Effector memory CD4-positive, alpha-beta T cell (primary cell): ENCODE results near the gene SOCS6.
"Not testable (repeated sequence)": the region's sequence is repeated elsewhere in the genome, so short reads cannot be mapped to it uniquely, and the experiment has no call there.

Source experiments
- DNase-seq, 3 donors: peaks; one replicate each; pipeline ENCODE4 v3.0.0-alpha.2; 2020
- H3K27ac ChIP-seq: 2 replicates; pipeline ENCODE4 v1.7.0; 2013; ENCODE audit warnings: mild to moderate bottlenecking, low read length, moderate library complexity; ENCODE audit not compliant: insufficient read depth, poor library complexity, severe bottlenecking
- H3K27me3 ChIP-seq: replicated peaks from 2 replicates; pipeline ENCODE4 v1.7.0; 2013; ENCODE audit warnings: mild to moderate bottlenecking, low read length; ENCODE audit not compliant: insufficient read depth, control insufficient read depth, poor library complexity, severe bottlenecking
- H3K36me3 ChIP-seq: 2 replicates; pipeline ENCODE4 v1.7.0; 2013; ENCODE audit warnings: mild to moderate bottlenecking, low read length, moderate library complexity; ENCODE audit not compliant: control insufficient read depth, insufficient read depth
- H3K4me1 ChIP-seq: 2 replicates; pipeline ENCODE4 v1.7.0; 2013; ENCODE audit warnings: low read length, mild to moderate bottlenecking; ENCODE audit not compliant: control insufficient read depth, insufficient read depth, poor library complexity, severe bottlenecking
- H3K4me3 ChIP-seq: 2 replicates; pipeline ENCODE4 v1.7.0; 2013; ENCODE audit warnings: low read length, low read depth, mild to moderate bottlenecking; ENCODE audit not compliant: insufficient read depth, poor library complexity, severe bottlenecking
- H3K9me3 ChIP-seq: 2 replicates; pipeline ENCODE4 v1.7.0; 2013; ENCODE audit warnings: mild to moderate bottlenecking, low read length, moderate library complexity; ENCODE audit not compliant: control insufficient read depth
- total RNA-seq, 3 donors: gene quantifications; one replicate each; lab custom pipeline; 2026; lab: John Stamatoyannopoulos, UW

The SOCS6 gene, protein sequence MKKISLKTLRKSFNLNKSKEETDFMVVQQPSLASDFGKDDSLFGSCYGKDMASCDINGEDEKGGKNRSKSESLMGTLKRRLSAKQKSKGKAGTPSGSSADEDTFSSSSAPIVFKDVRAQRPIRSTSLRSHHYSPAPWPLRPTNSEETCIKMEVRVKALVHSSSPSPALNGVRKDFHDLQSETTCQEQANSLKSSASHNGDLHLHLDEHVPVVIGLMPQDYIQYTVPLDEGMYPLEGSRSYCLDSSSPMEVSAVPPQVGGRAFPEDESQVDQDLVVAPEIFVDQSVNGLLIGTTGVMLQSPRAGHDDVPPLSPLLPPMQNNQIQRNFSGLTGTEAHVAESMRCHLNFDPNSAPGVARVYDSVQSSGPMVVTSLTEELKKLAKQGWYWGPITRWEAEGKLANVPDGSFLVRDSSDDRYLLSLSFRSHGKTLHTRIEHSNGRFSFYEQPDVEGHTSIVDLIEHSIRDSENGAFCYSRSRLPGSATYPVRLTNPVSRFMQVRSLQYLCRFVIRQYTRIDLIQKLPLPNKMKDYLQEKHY
- total RNA-seq, result 1.1 to 2.8 (median 2.3) reads per million in 3 donors

DNA sequence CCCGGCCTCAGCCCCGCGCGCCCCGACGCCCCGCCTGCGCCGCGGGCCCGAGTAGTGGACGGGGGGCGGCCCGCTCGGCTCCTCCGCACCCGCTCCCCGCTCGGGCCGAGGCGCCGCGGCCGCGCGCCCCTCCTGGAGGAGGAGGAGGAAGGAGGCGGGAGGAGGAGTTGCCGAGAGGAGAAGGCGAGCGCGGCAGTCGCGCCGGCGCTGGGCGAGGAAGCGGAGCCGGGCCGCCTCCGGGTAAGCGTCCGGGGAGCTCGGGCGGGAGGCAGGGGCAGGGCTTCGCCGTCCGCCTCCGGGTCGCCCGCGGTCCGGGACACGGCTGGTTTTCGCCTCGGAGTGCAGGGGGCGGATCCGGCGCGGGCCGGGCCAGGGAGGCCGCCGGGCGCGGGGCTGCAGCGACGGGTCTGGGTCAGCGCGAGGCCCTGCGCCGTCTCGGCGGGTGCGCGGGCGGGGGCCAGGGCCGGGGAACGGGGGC, at the start of gene SOCS6:
TSS of gene SOCS6 (plus strand) at position 195 of the 478 bp plus-strand sequence. CDS start 35,624 bp downstream, outside the sequence.
- Histone ChIP-seq H3K27me3 (peaks cover 5% of the 10 kb centered on the region), H3K36me3 (no peaks in the 10 kb centered on the region), H3K9me3 (no peaks in the 10 kb centered on the region), H3K27ac (no peak within 1 kb of the TSS), H3K4me3 (peak within 1 kb of the TSS; percentile 46), H3K4me1 (peaks cover 2% of the 10 kb centered on the region)
- DNase-seq, result no peak

DNA sequence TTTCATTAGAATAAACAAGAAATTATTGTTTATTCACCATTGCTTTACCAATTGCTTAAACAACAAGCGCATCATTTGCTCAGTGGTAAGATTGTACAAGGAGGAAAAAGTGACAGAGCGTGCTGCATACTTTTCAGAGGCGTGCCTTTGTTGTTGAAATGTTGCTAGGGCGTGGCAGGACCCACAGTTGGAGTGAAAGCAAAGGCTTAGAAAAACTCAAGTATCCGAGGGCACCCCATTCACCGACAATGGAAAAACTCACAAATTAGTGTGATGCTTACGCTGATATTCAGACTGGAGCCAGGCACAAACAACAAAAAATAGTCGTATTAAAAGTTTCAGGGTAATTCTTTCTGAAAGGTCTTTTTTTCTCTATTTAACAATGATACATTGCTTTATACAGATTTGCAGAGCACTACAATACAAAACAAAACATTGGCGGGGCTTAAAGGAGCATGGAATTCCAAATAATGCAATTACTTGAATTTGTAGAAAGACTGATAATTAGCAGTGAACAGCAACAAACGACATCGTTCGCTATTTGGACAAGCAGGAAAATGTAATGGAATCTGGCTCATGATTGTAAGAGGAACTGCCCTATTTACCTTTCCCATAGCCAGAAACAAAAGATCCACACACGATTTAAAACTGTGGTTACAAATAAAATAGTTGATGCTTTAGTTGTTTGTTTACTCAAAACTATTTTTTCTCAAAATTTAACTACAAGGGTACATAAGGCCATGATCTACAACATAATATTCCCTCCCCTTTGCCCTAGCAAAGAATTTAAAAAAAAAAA, 45.5 kb upstream of the SOCS6 start:
- Histone ChIP-seq H3K27me3 (no peaks in the 10 kb centered on the region), H3K4me3 (no peak overlapping the region), H3K9me3 (no peaks in the 10 kb centered on the region), H3K36me3 (no peaks in the 10 kb centered on the region), H3K4me1 (no peaks in the 10 kb centered on the region), H3K27ac (no peak overlapping the region)
- DNase-seq, result no peak

DNA sequence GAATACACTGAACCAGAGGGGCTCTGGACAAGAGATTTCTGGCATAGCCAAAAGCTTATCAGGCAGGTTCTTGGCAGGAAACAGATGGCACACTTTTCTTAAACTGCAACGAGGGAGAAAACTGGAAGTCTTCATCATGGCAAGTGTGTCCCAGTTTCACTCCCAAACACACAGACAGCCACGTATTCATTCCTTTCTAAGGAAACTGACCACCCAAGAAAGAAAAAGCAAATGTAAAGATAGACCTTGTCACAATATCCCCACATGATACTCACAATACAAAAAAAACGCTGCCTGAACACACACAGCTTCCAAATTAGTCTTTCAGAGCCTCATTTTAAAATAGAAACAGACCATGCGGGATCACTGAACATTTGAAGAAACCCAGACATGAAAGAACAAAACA, 42.8 kb upstream of the SOCS6 start:
- Histone ChIP-seq H3K4me3 (no peak overlapping the region), H3K9me3 (no peaks in the 10 kb centered on the region), H3K36me3 (no peaks in the 10 kb centered on the region), H3K4me1 (no peaks in the 10 kb centered on the region), H3K27ac (no peak overlapping the region), H3K27me3 (no peaks in the 10 kb centered on the region)
- DNase-seq, result no peak

DNA sequence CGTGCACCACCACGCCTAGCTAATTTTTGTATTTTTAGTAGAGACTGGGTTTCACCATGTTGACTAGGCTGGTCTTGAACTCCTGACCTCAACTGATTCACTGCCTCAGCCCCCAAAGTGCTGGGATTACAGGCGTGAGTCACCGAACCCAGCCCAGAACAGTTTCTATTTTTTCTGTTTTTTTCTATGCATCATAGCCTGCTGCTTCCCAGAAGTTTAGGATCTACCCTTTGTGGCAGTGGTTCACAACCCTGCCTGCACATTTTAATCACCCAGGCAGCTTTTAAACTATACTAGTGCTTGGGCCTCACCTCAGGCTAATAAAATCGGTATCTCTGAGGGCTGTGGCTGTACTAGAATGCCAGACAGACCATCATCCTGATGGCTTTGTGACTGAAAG, 39.7 kb upstream of the SOCS6 start:
- Histone ChIP-seq H3K9me3 (no peaks in the 10 kb centered on the region), H3K27me3 (no peaks in the 10 kb centered on the region), H3K27ac (no peak overlapping the region), H3K4me3 (no peak overlapping the region), H3K4me1 (no peaks in the 10 kb centered on the region), H3K36me3 (no peaks in the 10 kb centered on the region)
- DNase-seq, result no peak

DNA sequence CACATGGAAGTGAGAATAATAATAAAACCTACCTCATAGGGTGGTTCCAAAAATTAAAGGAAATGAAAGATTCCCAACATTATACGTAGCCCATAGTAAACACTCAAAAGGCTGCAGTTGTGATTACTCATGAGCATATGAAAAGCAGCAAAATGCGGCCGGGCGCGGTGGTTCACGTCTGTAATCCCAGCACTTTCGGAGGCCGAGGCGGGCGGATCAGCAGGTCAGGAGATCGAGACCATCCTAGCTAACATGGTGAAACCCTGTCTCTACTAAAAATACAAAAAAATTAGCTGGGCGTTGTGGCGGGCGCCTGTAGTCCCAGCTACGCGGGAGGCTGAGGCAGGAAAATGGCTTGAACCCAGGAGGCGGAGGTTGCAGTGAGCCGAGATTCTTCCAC, 39.0 kb upstream of the SOCS6 start:
- not testable (repeated sequence) for DNase-seq, H3K36me3 ChIP-seq, H3K27ac ChIP-seq, H3K27me3 ChIP-seq, H3K9me3 ChIP-seq, H3K4me1 ChIP-seq, H3K4me3 ChIP-seq

DNA sequence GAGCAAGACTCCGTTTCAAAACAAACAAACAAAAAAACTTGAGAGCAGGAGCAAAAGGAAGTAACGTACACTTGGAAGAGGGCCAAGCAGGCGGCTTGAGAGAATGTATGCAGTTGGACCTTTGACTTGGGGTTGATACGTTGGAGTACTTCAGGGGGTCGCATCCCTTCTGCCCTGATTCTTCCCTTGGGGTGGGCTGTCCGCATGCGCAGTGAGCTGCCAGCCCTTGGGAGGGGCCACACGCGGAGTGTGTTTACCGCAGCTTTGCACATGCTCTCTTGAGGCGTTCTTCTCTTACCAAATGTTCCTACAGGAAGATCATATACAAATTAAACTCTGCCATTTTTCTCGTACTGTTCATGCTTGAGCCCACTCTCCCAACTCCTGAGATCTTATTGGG, 38.1 kb upstream of the SOCS6 start:
- Histone ChIP-seq H3K27ac (no peak overlapping the region), H3K27me3 (no peaks in the 10 kb centered on the region), H3K4me1 (no peaks in the 10 kb centered on the region), H3K9me3 (no peaks in the 10 kb centered on the region), H3K36me3 (no peaks in the 10 kb centered on the region), H3K4me3 (no peak overlapping the region)
- no peak for DNase-seq

DNA sequence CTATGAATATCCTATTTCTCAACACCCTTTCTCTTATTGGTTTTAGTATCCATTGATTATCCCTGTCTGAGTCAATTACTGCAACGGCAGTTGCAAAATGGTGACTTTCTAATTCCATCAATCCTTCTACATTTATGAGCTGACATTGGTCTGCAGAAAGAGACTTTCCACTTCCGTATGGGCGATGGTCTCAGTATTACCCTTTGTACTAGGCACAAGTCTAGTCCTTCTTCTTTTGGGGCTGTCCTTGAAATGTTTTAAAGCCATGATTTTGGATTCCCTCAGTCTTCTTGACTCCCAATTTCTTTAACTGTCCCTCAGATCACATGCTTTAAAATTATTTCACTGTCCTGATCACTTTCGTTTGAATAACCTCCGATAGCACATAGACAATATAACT, 32.7 kb upstream of the SOCS6 start:
- no peaks in the 10 kb centered on the region for H3K36me3 ChIP-seq
- no peaks in the 10 kb centered on the region for H3K4me1 ChIP-seq
- DNase-seq, result no peak
- H3K4me3 ChIP-seq, result no peak overlapping the region
- H3K27ac ChIP-seq, result no peak overlapping the region
- H3K27me3 ChIP-seq, result no peaks in the 10 kb centered on the region
- no peaks in the 10 kb centered on the region for H3K9me3 ChIP-seq

DNA sequence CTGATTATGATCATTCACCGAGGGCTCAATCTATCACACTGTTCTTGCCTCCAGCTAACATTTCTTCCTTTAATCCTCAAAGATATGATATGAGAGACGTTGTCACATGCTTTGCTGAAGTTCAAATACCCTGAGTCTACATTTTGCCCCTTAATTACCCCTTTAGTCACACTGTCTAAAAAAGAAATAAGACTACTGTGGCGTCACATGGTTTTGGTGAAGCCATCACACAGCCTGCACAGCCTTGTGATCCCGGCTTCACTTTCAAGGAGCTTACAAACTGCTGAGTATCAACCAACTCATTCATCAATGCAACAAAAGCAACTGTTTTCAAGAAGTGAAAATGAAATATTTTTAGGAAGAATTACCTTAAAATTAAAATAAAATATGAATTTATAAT, 31.9 kb upstream of the SOCS6 start:
- Histone ChIP-seq H3K36me3 (no peaks in the 10 kb centered on the region), H3K9me3 (no peaks in the 10 kb centered on the region), H3K27me3 (no peaks in the 10 kb centered on the region), H3K4me1 (no peaks in the 10 kb centered on the region), H3K4me3 (no peak overlapping the region), H3K27ac (no peak overlapping the region)
- DNase-seq, result no peak

DNA sequence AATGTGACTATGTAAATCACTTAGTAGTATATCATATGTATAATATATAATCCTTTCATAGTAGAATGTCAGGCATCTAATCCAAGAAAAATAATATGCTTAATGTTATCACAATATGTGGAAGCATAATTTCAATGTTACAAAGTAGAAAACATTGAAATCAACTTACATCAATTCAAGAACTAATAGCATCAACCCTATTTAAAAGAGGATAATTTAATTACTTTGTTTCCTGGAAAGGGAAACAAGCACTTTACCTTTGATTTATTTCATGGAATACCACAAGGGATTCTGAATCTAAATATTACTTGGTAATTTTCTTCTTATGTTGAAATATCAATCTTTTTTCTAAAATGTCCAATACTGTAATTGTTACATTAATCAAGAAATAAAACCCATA, 30.6 kb upstream of the SOCS6 start:
- Histone ChIP-seq H3K36me3 (no peaks in the 10 kb centered on the region), H3K9me3 (no peaks in the 10 kb centered on the region), H3K4me1 (no peaks in the 10 kb centered on the region), H3K27me3 (no peaks in the 10 kb centered on the region), H3K4me3 (no peak overlapping the region), H3K27ac (no peak overlapping the region)
- DNase-seq, result no peak

DNA sequence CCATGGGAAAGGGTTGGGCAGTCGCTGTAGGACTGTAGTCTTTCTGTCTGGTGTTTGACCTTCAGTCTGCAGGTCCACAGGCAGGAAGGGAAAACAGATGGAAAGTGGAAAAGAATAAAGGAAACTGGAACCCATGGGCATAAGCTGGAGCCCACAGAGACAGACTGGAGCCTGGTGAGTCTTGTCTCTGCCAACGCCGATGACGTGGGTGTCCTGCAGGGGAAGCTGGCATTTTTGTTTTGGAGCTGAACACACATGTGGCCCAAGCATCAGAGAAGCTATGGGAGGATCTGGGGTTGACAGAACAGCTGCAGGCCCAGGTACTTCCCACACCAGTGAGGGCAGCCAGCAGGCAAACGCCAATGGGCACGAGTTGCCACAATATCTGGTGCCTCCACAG, 28.2 kb upstream of the SOCS6 start:
- Histone ChIP-seq H3K27me3 (no peaks in the 10 kb centered on the region), H3K36me3 (no peaks in the 10 kb centered on the region), H3K27ac (no peak overlapping the region), H3K9me3 (no peaks in the 10 kb centered on the region), H3K4me3 (no peak overlapping the region), H3K4me1 (no peaks in the 10 kb centered on the region)
- DNase-seq, result no peak
